EH (cell line): ENCODE measurements around the gene TYMP.

ENCODE experiments used
- DNase-seq: peaks from one replicate; pipeline ENCODE4 v3.0.0-alpha.2; 2015; ENCODE audit warnings: low read depth

TYMP gene

GRCh38 chr22:50529897-50530579 lies at the start of gene TYMP:
Gene TYMP (minus strand): TSS chr22:50530012. CDS start chr22:50529709, 303 bp downstream.
- DNase-seq: peak; percentile 78

- DNase-seq: peak; percentile 13
Observed at GRCh38 chr22:50578776-50579310, 49.0 kb upstream of the TYMP start.

GRCh38 chr22:50577987-50578775 lies 48.4 kb upstream of the TYMP start, which contains the start of gene CPT1B:
Gene CPT1B (minus strand): TSS chr22:50578427. CDS start chr22:50577915, 512 bp downstream.
- peak; percentile 61 for DNase-seq

- DNase-seq: no peak
Observed at GRCh38 chr22:50577697-50577986, 47.8 kb upstream of the TYMP start.

- peak; percentile 12 for DNase-seq
Observed at GRCh38 chr22:50576806-50577696, 47.2 kb upstream of the TYMP start.

- DNase-seq: peak; percentile 59
Observed at GRCh38 chr22:50576070-50576469, 46.3 kb upstream of the TYMP start.

- DNase-seq: no peak
Observed at GRCh38 chr22:50575426-50575941, 45.7 kb upstream of the TYMP start.

GRCh38 chr22:50574383-50574755 lies 44.6 kb upstream of the TYMP start:
- DNase-seq: no peak

- no peak for DNase-seq
Observed at GRCh38 chr22:50573491-50574382, 43.9 kb upstream of the TYMP start.

GRCh38 chr22:50572965-50573364 lies 43.2 kb upstream of the TYMP start:
- no peak for DNase-seq

GRCh38 chr22:50571264-50572175 lies 41.7 kb upstream of the TYMP start:
- DNase-seq: no peak

- DNase-seq: no peak
Observed at GRCh38 chr22:50570861-50571260, 41.0 kb upstream of the TYMP start.

- DNase-seq: no peak
Observed at GRCh38 chr22:50569896-50570535, 40.2 kb upstream of the TYMP start.

GRCh38 chr22:50569041-50569459 lies 39.2 kb upstream of the TYMP start:
- DNase-seq: no peak

GRCh38 chr22:50568626-50569025 lies 38.8 kb upstream of the TYMP start:
- no peak for DNase-seq

GRCh38 chr22:50567721-50568252 lies 38.0 kb upstream of the TYMP start:
- no peak for DNase-seq

- no peak for DNase-seq
Observed at GRCh38 chr22:50564289-50564688, 34.5 kb upstream of the TYMP start.

GRCh38 chr22:50563413-50564160 lies 33.8 kb upstream of the TYMP start:
- no peak for DNase-seq
